NCI-H187 (cell line): Measurements from ENCODE around the gene OSBPL7.

Source experiments
- DNase-seq, 2 experiments: peaks; one replicate each; lab custom pipeline; 2025; lab: John Stamatoyannopoulos, UW

Gene OSBPL7

DNA sequence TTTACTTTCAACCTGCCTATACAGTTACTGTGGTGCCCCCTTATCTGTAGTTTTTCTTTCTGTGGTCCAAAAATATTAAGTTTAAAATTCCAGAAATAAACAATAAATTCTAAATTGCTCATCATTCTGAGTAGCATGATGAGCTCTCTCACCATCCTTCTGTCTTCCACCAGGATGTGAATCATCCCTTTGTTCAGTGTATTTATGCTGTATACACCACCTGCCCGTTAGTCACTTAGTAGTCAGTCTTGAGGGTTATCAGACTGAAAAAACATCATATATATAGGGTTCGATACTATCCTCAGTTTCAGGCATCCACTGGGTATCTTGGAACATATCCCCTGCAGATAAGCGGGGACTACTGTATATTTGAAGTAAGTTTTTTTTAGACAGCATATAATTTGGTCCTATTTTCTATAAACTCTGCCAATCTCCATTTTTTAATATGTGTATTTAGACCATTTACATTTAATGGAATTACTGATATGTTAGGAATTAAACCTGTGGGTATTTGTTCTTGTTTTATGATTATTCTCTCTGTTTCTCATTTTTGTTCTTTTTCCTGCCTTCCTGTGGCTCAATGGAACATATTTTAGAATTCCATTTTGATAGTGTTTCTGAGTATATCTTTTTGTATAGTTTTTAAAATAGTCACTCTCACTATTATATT is 57.5 kb downstream of the OSBPL7 start:
- no peak for DNase-seq

DNA sequence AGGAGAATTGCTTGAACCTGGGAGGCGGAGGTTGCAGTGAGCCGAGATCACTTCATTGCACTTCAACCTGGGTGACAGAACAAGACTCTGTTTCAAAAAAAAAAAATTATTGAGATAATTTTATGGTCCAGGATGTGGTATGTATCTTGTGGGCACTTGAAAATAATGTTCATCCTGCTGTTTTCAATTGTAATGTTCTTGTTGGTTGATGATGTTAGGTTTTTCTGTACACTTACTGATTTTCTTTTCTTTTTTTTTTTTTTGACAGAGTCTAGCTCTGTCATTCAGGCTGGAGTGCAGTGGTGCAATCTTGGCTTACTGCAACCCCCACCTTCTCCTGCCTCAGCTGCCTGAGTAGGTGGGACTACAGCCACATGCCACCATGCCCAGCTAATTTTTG is 58.9 kb downstream of the OSBPL7 start:
- DNase-seq = no peak

DNA sequence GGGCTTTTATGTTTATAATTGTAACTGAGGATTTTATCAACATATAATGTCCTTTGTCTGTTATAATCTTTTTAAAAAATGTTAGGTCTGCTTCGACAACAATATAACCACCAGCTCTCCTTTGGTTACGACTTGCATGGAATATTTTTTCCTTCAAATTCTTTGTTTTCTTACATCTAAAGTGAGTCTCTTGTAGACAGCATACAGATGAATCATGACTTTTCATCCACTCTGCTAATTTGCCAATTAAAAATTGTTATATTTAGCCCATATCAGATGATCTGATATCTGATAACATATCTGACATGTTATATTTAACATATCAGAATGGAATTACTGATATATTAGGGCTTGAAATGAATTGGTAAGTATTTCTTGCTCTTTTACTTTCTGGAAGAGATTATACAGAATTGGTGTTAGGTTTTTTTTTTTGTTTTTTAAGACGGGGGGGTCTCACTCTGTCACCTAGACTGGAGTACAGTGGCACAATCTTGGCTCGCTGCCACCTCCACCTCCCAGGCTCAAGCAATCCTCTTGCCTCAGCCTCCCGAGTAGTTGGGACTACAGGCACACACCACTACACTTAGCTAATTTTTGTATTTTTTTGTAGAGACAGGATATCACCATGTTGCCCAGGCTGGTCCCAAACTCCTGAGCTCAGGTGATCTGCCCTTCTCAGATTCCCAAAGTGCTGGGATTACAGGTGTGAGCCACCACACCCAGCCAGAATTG is 61.0 kb downstream of the OSBPL7 start:
- no peak for DNase-seq

DNA sequence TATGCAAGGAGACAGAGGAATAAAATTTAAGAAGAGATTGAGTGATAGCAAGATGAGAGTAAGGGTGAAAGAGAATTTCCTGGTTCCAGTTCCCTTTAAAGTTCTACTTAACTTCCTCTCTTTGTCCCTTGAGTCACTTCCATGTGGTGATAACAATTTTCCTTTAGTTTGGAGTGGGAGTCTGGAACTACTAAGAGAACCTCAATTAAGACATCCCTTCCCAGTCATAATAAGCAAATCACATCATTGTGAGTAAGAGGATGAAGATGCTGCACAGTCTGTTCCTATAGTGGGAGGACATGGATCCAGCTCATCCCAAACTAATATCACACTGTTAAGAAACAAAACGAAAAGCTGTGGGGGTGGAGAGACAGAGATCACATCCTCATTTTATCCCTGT is 64.2 kb downstream of the OSBPL7 start:
- no peak for DNase-seq
